Ureter (tissue), 1 donor: ENCODE data around the gene STIM2. TPM values are rescaled to one million over a fixed set of nuclear protein-coding genes. Genes with fewer than 3 reads are reported as not detected.

Experiments used
- DNase-seq: peaks from one replicate; pipeline ENCODE4 v3.0.0-alpha.2; 2020; ENCODE audit warnings: low spot score
- total RNA-seq: library from RNA; stranded (reverse); gene quantifications from one replicate; pipeline ENCODE4 v1.2.4, GENCODE V29; 2023
- donor health status: DM: yes; HTN: yes; CAD: no.

The STIM2 gene
- total RNA-seq, 1 donor from 2014 or later = 31.2 TPM

DNA sequence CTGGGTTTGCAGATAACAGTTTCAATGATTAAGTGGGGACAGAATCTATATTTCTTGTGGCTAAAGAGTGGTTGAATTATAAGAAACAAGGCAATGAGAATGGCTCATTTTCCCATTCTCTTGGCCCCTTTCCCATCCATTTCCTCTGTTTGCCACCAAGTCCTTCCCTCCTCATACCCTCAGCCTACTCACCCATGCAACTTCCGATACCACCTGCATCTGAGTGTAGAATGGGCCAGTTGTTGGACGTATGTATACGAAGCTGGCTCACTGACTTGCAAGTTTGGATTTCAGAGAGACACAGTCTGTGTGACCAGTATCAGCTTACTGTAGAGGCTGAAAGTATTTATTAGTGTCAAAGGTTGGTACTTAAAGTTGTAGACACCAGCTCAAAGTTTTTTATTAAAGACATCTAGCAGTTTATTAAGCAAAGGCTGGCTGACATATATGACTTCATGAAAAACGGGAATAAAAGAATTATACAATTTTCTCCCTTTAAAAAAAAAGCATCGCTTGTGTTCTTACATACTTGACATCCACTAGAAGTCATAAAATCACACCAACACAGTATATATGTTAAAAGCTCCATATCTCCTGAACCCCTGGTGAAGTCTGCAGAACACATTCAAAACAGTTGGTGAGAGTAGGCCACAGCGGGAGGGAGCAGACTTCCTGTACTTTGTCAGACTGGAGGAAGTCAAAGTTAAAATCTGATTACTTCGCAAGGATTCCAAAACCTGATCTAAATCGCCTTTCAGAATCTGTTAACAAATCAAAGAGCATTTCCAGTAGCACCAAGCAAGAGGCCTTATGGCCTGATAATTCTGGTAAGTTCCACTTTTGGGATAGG lies 22.4 kb upstream of the STIM2 start:
- no peak for DNase-seq

- DNase-seq = no peak
Measured at GRCh38 chr4:26839016-26839415, 21.6 kb upstream of the STIM2 start.

DNA sequence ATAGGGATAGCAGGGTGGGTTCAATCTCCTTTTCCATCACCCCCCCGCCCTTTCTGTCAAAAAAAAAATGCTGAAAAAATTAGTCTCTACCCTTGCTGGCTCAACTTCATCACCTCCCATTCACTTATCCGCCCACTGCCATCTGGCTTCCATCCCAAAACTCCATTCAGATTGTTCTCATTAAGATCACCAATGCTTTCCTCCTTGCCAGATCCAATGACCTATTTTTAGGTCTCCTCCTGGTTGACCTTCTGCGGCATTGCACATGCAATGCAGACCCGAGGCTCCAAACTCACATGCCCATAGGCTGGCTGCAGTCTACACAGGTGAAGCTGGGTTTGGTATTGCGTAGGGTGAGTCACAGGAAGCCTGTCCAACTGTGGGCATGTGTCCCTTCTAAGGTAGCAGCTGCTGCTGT lies 21.1 kb upstream of the STIM2 start:
- no peak for DNase-seq

DNA sequence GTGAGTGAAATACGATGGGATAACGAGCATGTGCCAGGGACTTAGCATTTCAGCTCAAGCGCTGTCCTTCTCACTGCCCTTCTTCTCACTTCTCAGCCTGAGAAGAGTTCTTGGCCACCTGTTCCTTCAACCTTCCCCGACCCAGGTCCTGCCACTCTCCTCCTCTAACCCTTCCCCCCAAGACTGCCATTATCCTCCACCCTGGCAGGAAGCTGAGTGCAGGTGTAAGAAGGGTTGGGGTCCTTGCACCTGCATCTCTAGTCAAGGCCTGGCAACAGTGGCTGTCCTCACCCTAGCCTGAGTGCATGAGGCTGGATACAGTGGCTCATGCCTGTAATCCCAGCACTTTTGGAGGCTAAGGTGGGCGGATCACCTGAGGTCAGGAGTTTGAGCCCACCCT lies 19.9 kb upstream of the STIM2 start:
- no peak for DNase-seq

DNA sequence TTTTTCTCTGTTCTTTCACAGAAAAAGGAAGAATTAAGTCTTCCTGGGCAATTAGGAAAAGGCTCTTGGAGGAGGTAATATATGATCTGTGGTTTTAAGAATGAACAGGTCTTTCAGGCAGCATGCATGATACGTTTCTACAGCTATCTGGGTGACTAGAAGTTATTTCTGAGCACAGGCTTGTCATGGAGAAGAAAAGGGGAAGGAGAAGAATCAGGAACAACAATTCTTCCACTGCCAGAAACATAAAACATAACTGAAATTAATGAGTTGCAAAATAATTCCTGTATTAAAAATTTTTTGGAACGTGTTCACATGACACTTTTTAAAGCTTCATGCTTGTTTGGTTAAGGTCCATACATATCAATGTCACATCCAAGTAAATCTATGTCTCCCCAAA lies 17.7 kb upstream of the STIM2 start:
- no peak for DNase-seq

DNA sequence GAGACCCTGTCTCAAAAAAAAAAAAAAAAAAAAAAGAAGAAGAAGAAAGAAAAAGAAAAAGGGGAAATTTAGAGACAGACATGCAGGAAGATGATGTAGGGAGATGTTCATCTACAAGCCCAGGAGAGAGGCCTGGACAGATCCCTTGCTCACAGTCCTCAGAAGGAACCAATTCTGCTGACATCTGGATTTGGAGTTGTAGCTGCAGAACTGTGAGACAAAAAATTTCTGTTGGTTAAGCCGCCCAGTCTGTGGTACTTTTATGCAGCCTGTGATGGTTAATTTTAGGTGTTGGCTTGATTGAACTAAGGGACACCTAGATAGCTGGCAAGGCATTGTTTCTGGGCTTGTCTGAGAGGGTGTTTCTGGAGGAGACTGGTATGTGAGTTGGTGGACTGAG lies 10.1 kb upstream of the STIM2 start:
- DNase-seq = no peak

DNA sequence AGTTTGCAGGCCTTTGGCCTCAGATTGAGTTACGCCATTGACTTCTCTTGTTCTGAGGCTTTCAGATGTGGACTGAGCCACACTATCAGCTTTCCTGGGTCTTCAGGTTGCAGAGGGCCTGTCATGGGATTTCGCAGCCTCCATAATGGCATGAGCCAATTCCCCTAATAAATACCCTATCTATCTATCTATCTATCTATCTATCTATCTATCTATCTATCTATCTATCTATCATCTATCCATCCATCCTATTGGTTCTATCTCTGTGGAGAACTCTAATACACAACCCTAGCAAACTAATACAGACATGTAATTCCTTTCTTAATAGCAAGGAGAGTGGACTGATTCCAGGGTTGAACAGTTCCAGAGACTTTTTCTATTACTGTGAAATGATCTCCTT lies 9.5 kb upstream of the STIM2 start:
- DNase-seq = no peak

- no peak for DNase-seq
Measured at GRCh38 chr4:26854701-26855100, 5.9 kb upstream of the STIM2 start.

GRCh38 chr4:26856906-26857277 lies 3.7 kb upstream of the STIM2 start:
- no peak for DNase-seq

DNA sequence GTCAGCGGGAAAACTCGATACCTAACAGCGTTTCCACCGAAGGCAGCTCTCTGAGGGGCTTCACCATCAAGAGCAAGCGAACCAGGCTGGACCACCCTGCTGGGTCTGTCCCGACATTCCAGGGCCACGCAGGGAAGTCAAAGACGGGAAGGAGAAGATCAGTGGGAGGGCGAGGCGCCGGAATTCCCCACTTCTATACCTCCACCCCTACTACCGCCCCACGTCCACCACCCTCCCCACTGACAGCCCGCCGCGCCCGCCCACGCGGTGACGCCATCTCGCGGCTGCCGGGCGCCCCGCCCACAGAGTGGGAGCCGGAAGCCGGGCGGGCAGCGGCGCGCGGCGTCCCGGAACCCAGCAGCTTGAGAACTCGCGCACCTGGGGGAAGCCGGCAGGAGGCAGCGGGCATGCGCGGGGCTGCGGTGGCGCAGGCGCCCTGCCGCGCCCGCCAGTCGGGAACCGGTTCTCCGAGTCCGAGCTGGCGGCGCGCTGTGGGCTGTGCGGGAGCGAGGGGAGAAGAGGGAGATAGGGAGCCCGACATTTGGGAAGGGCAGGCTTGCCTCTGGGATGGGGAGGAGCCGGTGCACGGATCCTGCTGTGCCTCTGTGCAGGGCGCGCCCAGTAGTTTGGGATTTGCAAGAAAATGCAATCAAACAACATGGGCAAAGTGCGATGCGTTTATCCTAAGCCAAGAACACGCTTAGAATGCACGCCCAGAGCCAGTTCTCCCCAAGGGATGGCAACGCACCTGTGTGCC lies 3.2 kb upstream of the STIM2 start:
- peak; percentile 91 for DNase-seq

GRCh38 chr4:26858035-26858918 lies 2.4 kb upstream of the STIM2 start:
- no peak for DNase-seq

DNA sequence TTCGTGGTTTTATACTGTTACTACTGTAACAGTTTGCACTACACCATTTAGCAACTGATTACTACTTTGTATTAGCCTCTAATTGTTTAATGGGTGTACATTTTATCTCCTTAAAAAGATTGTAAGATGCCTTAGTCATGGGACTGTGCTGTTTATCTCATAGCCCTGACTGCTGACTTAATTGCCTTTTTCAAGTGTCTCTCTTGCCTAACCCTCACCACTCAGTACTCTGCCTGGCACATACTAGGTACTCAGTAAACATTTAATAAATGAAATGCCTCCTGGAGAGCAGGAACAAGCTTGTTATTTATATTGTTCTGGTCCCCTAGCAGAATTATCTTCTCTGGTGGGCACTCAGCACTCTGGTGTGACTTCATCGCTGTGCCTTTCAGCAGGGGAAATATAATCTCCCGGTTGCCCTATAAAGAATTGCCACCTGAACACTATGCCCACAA lies 1.7 kb upstream of the STIM2 start:
- no peak for DNase-seq

- no peak for DNase-seq
Measured at GRCh38 chr4:26859762-26860156, 882 bp upstream of the STIM2 start.

GRCh38 chr4:26860922-26861433 lies 337 bp downstream of the STIM2 start:
- DNase-seq = peak; percentile 54

DNA sequence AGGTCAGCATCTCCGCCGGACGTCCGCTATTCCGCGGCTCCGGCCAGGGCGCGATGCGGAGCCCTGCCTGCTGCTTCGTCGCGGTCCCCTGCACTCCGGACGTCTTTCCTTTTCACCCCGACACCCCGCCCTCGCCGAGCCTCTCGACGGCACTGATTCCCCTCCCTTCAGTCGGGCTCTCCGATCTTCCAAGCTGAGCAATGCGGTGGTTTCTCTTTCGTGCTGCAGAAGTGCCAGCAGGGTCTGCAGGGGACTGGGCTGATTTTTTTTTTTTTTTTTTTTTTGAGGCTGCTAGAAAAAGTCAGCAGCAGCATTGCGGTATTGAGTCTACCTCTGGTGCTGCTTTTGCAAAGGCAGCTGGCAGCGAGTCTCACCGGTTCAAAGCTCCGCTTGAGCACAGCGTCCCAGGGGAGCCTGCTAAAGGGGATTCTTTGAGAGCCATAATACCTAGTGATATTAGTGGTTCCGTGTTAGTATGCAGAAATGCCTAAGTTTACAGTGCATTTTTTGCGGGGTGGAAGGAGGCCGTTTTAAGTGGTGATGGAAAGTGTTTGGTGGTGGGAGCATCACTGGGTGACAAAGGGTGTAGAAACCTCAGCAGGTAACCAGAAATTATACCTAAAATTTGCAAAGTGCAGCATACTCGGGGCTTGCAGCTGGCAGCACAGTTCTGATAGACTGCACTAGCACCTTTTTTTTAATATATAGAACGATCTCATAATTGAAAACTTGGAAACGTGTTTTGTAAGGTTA lies 969 bp downstream of the STIM2 start:
- peak; percentile 75 for DNase-seq

GRCh38 chr4:26862381-26862915 lies 1.8 kb downstream of the STIM2 start:
- DNase-seq = no peak

DNA sequence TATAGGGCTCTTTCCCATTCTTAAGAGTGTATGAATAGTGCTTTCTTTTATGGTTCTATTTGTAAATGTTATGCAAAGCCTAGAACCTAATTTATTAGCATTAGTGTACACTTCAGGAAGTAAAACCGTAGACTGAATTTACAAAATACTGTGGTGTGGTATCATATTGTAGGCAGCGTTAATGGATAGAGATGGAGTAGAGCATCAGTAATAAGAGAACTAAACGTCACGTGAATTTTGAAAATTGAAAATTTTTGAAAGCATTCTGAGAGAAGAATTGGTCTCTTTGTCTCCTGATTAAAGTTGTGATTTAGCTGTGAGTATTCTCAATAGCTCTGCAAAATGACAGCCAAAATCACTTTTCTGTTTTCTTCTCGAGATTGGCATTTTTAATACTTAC lies 2.9 kb downstream of the STIM2 start:
- no peak for DNase-seq

DNA sequence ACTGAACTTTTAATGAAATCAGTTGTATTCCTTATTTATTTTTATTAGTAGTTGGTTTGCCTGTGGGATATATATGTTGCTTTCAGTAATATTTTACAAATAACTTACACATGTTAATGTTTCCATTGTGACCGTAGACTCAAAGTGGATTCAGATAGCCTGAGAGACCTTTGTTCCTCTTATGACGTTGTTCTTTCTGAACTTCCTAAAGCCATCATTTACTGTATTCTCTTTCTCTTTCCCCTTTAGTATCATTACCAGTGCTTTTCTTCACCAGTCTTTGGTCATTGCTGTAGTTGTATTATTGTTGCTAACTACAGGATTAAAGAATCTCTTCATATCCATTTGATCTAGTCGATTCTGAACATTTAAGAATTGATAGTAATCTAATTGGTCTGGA lies 4.3 kb downstream of the STIM2 start:
- no peak for DNase-seq

- no peak for DNase-seq
Measured at GRCh38 chr4:26866203-26866602, 5.6 kb downstream of the STIM2 start.

DNA sequence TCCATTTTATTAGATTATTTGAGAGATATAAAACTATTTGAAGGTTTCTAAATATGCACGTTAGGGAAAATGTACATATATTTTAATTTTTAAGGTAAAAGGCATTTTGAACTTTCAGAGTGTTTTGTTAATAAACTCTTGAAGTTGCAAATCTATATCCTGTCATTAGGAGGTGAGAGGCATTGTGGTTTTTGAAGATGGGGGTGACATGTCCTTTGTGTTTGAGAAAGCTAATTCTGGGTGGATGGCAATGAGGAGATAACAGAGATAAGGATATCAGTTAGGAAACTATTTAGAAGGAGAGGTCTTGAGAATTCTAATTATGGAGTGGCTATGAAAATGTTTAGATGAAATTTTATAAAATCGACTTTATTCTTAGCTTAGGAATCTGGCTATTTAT lies 6.1 kb downstream of the STIM2 start:
- no peak for DNase-seq
